GM19328 (cell line): ENCODE results near the gene USP20.

Experiments used
- ATAC-seq: cut with Tn5 transposase; IDR thresholded peaks from one replicate; pipeline ENCODE4 v1.9.1; 2021; ENCODE audit warnings: mild to moderate bottlenecking, moderate library complexity; ENCODE audit not compliant: unreplicated experiment

USP20 gene

GRCh38 chr9:129914051-129914450, 78.8 kb downstream of the USP20 start:
- no peak for ATAC-seq

GRCh38 chr9:129916707-129917106, 81.4 kb downstream of the USP20 start:
- ATAC-seq = no peak

GRCh38 chr9:129918296-129918950, 83.2 kb downstream of the USP20 start:
- no peak for ATAC-seq

GRCh38 chr9:129919277-129919676, 84.0 kb downstream of the USP20 start:
- no peak for ATAC-seq

GRCh38 chr9:129919841-129920240, 84.6 kb downstream of the USP20 start:
- no peak for ATAC-seq

- no peak for ATAC-seq
Observed at GRCh38 chr9:129921905-129922304, 86.6 kb downstream of the USP20 start.

GRCh38 chr9:129923589-129923988, 88.3 kb downstream of the USP20 start:
- ATAC-seq = no peak

- ATAC-seq = no peak
Observed at GRCh38 chr9:129929496-129930125, 94.4 kb downstream of the USP20 start.

GRCh38 chr9:129930743-129931142, 95.5 kb downstream of the USP20 start:
- no peak for ATAC-seq
